Activated CD8-positive, alpha-beta memory T cell treated with anti-CD3 and anti-CD28 coated beads, Interleukin-2, amount 50 U/mL, for 24 hours (primary cell): ENCODE results near the gene FLYWCH1.
"Not testable (repeated sequence)": the region's sequence is repeated elsewhere in the genome, so short reads cannot be mapped to it uniquely, and the experiment has no call there.

Experiments used
- DNase-seq: peaks from one replicate; pipeline ENCODE4 v3.0.0-alpha.2; 2020; ENCODE audit errors: extremely low read depth

Gene FLYWCH1

GRCh38 chr16:2925951-2926649, 14.4 kb downstream of the FLYWCH1 start:
- DNase-seq = no peak

- DNase-seq = no peak
These were observed 14.9 kb downstream of the FLYWCH1 start for GRCh38 chr16:2926650-2926999.

GRCh38 chr16:2927010-2927646, 15.4 kb downstream of the FLYWCH1 start:
- DNase-seq = peak; percentile 71

GRCh38 chr16:2928151-2928550, 16.4 kb downstream of the FLYWCH1 start:
- DNase-seq = not testable (repeated sequence)

GRCh38 chr16:2928796-2929195, 17.1 kb downstream of the FLYWCH1 start:
- DNase-seq = no peak

GRCh38 chr16:2929693-2930092, 18.0 kb downstream of the FLYWCH1 start:
- DNase-seq = no peak

- DNase-seq = no peak
These were observed 18.5 kb downstream of the FLYWCH1 start for GRCh38 chr16:2930236-2930635.

GRCh38 chr16:2931231-2931914, 19.6 kb downstream of the FLYWCH1 start:
- not testable (repeated sequence) for DNase-seq

- no peak for DNase-seq
These were observed 21.4 kb downstream of the FLYWCH1 start for GRCh38 chr16:2933136-2933535.

GRCh38 chr16:2933701-2934100, 22.0 kb downstream of the FLYWCH1 start:
- DNase-seq = no peak

GRCh38 chr16:2934450-2934849, 22.7 kb downstream of the FLYWCH1 start:
- DNase-seq = no peak

- no peak for DNase-seq
These were observed 24.8 kb downstream of the FLYWCH1 start for GRCh38 chr16:2936436-2937011.

- no peak for DNase-seq
These were observed 25.4 kb downstream of the FLYWCH1 start for GRCh38 chr16:2937170-2937569.

- DNase-seq = no peak
These were observed 26.5 kb downstream of the FLYWCH1 start for GRCh38 chr16:2938206-2938605.

- no peak for DNase-seq
These were observed 28.2 kb downstream of the FLYWCH1 start for GRCh38 chr16:2939968-2940367.

- no peak for DNase-seq
These were observed 30.3 kb downstream of the FLYWCH1 start for GRCh38 chr16:2942045-2942444.

GRCh38 chr16:2943716-2944115, 32.0 kb downstream of the FLYWCH1 start:
- not testable (repeated sequence) for DNase-seq

- no peak for DNase-seq
These were observed 34.9 kb downstream of the FLYWCH1 start for GRCh38 chr16:2946649-2947048.

GRCh38 chr16:2948807-2949704, 37.3 kb downstream of the FLYWCH1 start:
- no peak for DNase-seq

GRCh38 chr16:2949705-2950352, 38.1 kb downstream of the FLYWCH1 start:
- no peak for DNase-seq

- DNase-seq = no peak
These were observed 38.6 kb downstream of the FLYWCH1 start for GRCh38 chr16:2950353-2950724.
